22Rv1 (cell line): ENCODE measurements around the gene LZTR1.
A peak's percentile ranks its signal among the peaks of the same experiment; 100 is the strongest.

Experiments used
- H3K27ac ChIP-seq: fragments of 450-650 bp; 2 replicates; pipeline ENCODE4 v1.5.1; 2017
- CTCF ChIP-seq: fragments of 450-650 bp; IDR thresholded peaks from 2 replicates; pipeline ENCODE4 v1.5.1; 2017; ENCODE audit warnings: mild to moderate bottlenecking
- ZFX ChIP-seq: fragments of 450-650 bp; IDR thresholded peaks from 2 replicates; pipeline ENCODE4 v1.6.1; 2017; ENCODE audit warnings: antibody characterized with exemption, borderline replicate concordance

LZTR1 gene

GRCh38 chr22:21009638-21010425, 27.7 kb downstream of the LZTR1 start:
- TF ChIP-seq ZFX, result no peak
- TF ChIP-seq CTCF, result no peak

GRCh38 chr22:21010426-21011113, 28.5 kb downstream of the LZTR1 start:
- no peak for TF ChIP-seq ZFX
- TF ChIP-seq CTCF, result no peak
- H3K27ac ChIP-seq, result no peak overlapping the region

More at GRCh38 chr22:21009638-21010425, 27.7 kb downstream of the LZTR1 start:
- H3K27ac ChIP-seq, result no peak overlapping the region

GRCh38 chr22:21012446-21013407, 30.6 kb downstream of the LZTR1 start:
- H3K27ac ChIP-seq, result peak overlapping the region; percentile 91
- TF ChIP-seq ZFX, result no peak
- TF ChIP-seq CTCF, result no peak

GRCh38 chr22:21013657-21014201, 31.6 kb downstream of the LZTR1 start:
- H3K27ac ChIP-seq, result peak overlapping the region; percentile 91
- TF ChIP-seq ZFX, result no peak
- TF ChIP-seq CTCF, result no peak

GRCh38 chr22:21014202-21014725, 32.2 kb downstream of the LZTR1 start:
- TF ChIP-seq ZFX (no peak), CTCF (no peak)
- peak overlapping the region; percentile 91 for H3K27ac ChIP-seq

- peak within 1 kb of the TSS; percentile 91 for H3K27ac ChIP-seq
- TF ChIP-seq CTCF (no peak), ZFX (no peak)
Observed at GRCh38 chr22:21014726-21015465, 32.8 kb downstream of the LZTR1 start, which contains the start of gene P2RX6. P2RX6 (plus strand) TSS chr22:21015165; CDS start chr22:21015175, 10 bp downstream.
